AG10803 (cell line): Measurements from ENCODE around the gene SP110.
A peak's percentile ranks its signal among the peaks of the same experiment; 100 is the strongest.
"Not testable (repeated sequence)": the region's sequence is repeated elsewhere in the genome, so short reads cannot be mapped to it uniquely, and the experiment has no call there.

Source experiments
- DNase-seq: peaks from one replicate; pipeline ENCODE4 v3.0.0; 2010; ENCODE audit warnings: low read depth
- H3K4me3 ChIP-seq: 2 replicates; pipeline ENCODE4 v1.5.1; 2011; ENCODE audit warnings: mild to moderate bottlenecking, low read length, control low read depth
- TF ChIP-seq, protein P1 (sequence below): conservative IDR thresholded peaks from 2 replicates; pipeline ENCODE4 v1.5.1; 2011; ENCODE audit warnings: mild to moderate bottlenecking, low read length, control low read depth, inconsistent platforms

Gene SP110

DNA sequence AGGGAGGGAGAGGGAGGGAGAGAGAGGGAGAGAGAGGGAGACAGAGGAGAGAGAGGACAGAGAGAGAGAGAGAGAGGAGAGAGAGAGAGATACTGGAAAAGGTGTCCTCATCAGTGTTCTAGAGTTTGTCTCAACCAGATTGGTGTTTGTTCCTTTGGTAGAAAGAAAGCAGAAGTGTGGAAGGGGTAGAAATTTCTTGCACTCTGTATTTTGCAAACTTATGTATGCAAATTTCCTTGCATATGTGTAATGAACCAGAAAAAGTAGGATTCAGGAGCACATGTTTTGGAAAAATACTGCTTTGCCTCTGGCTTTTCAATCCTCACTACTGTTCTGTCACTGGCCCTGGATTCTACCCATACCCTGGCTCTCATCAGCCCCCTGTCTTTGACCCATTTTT, 4.7 kb upstream of the SP110 start:
- no peak overlapping the region for H3K4me3 ChIP-seq
- TF ChIP-seq, protein P1, sequence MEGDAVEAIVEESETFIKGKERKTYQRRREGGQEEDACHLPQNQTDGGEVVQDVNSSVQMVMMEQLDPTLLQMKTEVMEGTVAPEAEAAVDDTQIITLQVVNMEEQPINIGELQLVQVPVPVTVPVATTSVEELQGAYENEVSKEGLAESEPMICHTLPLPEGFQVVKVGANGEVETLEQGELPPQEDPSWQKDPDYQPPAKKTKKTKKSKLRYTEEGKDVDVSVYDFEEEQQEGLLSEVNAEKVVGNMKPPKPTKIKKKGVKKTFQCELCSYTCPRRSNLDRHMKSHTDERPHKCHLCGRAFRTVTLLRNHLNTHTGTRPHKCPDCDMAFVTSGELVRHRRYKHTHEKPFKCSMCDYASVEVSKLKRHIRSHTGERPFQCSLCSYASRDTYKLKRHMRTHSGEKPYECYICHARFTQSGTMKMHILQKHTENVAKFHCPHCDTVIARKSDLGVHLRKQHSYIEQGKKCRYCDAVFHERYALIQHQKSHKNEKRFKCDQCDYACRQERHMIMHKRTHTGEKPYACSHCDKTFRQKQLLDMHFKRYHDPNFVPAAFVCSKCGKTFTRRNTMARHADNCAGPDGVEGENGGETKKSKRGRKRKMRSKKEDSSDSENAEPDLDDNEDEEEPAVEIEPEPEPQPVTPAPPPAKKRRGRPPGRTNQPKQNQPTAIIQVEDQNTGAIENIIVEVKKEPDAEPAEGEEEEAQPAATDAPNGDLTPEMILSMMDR, result no peak
- no peak for DNase-seq

DNA sequence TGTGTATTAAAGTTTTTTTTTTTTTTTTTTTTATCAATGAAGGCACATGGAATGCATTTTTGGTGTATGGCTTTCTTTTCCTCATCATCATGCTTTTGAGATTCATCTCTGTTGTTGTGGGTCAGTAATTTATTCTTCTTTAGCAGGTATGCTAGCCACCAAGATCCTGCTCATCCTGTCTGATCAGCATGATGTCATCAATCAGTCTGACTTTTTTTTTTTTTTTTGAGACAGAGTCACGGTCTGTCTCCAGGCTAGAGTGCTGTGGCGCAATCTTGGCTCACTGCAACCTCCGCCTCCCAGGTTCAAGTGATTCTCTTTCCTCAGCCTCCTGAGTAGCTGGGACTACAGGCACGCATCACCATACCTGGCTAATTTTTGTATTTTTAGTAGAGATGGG, 3.0 kb upstream of the SP110 start:
- not testable (repeated sequence) for H3K4me3 ChIP-seq, DNase-seq

DNA sequence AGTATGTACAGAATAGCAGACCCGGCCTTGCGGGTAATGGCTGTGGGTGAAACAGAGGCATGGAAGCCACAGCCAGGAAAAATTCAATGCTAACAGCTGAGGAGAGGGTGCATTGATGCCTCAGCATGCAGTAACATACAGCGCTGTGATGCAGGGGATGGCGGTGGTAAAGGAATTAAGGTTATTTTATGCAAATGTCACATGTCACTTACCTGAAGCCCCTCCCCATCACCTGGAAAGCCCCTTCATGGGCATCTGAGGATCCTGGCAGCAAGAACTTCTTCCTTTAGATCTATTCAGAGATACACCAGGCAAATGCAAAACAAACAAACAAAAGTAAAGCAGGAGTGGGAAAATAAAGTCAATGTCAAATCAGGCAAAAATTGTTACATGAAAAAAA, 1.7 kb upstream of the SP110 start:
- no peak overlapping the region for H3K4me3 ChIP-seq
- no peak for DNase-seq
- TF ChIP-seq, protein P1, result no peak

DNA sequence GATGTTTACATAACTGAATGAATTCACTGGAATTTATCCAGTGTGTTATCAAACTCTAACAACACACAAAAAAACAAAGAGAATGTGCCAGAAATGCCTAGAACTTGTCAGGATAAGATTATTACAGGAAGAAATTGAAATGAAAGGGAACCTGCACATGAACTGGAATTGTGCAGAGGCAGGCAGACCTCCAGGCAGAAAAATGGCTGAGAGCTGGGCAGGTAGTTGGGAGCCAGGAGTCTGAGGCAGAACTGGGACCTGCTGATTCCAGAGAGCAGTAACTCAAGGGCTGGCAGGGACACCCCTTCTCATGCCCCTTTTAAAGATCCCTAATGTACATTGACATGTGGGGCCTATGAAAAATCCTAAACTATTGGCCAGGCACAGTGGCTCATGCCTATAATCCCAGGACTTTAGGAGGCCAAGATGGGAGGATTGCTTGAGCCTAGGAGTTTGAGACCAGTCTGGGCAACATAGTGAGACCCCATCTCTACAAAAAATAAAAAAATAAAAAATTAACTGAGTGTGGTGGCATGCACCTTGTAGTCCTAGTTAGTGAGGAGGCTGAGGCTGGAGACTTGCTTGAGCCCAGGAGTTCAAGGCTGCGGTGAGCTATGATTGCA, 674 bp upstream of the SP110 start:
- H3K4me3 ChIP-seq, result peak overlapping the region; percentile 87
- TF ChIP-seq, protein P1, result no peak

DNA sequence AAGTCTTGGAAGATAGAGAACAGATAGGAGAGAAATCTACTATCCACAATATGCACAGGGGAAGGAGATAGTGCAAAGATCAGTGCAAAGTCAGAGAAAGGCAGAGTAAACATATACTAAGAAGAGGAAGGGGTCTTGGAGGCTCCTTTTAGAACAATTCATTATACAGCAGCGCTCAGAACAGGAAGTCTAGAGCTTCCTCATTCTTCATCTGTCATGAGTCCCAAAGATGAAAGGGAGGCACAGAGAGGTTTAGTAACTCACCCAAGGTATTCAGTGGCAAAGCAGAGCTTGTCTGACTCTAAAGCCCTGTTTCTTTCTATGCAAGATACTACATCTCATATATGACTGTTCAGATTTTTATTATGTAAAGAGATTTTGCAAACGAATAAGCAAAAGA, 1.4 kb downstream of the SP110 start:
- TF ChIP-seq, protein P1, result no peak
- H3K4me3 ChIP-seq, result no peak overlapping the region
- no peak for DNase-seq

More for the DNA sequence above, 674 bp upstream of the SP110 start:
- no peak for DNase-seq

DNA sequence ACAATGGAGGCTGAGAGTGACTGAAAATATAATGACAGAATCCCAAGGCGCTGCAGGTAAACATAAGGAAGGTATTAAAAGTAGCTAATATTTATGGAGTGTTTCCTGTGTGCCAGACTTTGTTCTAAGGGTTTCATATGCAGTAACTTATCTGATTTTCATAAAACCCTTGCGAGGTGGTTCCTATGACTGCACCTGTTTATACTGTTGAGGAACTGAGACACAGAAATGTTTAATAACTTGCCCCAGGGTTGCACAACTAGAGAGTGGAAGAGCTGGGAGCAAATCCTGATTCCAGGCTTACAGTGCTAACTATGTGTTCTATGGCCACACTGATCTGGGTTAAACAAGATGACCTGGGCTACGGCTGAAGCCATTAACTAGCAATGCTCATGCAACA, 2.4 kb downstream of the SP110 start:
- DNase-seq, result no peak
- no peak overlapping the region for H3K4me3 ChIP-seq

DNA sequence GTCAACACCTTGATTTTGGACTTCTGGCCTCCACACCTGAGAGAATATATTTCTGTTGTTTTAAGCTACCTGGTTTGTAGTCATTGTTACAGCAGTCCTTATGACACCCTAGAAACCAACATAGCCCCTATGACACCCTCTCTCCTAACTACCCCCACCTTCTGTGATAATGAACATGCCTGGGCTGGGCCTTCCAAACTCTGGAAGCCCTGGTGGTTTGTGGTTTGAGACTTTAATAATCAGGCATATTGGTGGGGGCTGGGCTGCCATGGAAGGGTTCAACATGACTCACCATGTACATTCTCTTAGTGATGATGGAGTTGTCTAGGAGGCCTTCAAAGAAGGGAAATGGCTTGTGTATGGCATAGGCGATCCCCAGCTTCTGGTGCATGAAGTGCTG, 3.3 kb downstream of the SP110 start:
- TF ChIP-seq, protein P1, result no peak
- no peak overlapping the region for H3K4me3 ChIP-seq
- no peak for DNase-seq

More for the DNA sequence above, 2.4 kb downstream of the SP110 start:
- TF ChIP-seq, protein P1, result no peak
